ENCODE data around the gene SYTL3.

Gene SYTL3

DNA sequence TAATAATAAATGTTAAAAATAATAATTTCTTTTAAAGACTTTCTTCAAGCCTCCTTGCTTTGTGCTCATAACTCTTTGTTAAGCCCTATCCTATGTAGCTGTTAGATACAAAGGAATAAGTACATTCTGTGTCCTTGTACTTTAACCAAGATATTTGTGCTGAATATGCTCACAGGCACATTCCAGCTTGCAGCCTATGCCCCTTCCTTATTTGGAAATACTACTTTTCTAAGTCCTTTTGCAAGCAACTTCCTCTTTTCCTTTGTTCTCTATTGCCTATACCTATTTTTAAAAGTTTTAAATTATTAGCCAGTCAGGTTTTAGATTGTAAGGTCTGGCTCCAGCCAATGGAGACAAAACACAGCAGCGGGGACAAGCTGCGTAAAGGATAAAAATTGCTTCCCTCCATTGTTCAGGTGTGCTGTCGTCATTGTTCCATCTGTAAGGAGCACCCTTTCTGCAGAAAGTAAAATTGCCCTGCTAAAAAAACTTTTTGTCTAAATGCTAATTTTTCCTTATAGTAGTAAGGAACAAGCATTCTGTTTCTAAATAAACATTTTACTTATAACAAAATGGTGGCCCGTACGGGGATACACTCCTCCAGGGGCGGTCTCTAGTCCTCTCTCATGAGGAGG is 80.2 kb downstream of the SYTL3 start:
- Histone ChIP-seq H3K27me3 (ENCODE audit: control insufficient read depth, insufficient read depth, low read length) (no peaks in the 10 kb centered on the region), H3K36me3 (ENCODE audit: control insufficient read depth, low read depth, low read length) (no peaks in the 10 kb centered on the region), H3K4me1 (ENCODE audit: control insufficient read depth, low read depth, low read length) (no peaks in the 10 kb centered on the region), H3K9me3 (ENCODE audit: control insufficient read depth, low read depth, low read length) (no peaks in the 10 kb centered on the region), H3K27ac (ENCODE audit: low read length) (no peak overlapping the region), H3K9ac (ENCODE audit: low read length) (no peak overlapping the region), H3K4me3 (ENCODE audit: low read length) (no peak overlapping the region)

DNA sequence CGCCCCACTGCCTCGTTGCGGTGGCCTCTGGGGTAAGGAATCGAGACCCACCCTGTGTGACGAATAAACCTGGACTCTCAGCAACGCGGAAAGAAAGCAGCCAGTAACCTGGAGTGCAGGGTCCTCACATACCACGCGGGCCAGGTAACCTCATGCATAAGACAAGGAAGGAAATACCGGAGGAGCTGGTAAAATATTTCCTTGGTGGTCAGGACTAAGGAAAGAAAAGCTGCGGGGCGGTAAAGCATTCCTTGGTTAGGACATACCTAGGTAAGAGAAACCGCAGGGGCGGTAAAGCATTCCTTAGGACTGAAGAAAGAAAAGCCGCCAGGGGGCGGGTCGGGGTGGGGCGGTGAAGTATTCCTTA is 80.7 kb downstream of the SYTL3 start:
- no peaks in the 10 kb centered on the region for H3K4me1 ChIP-seq (ENCODE audit: control insufficient read depth, low read depth, low read length)
- H3K27me3 ChIP-seq (ENCODE audit: control insufficient read depth, insufficient read depth, low read length): no peaks in the 10 kb centered on the region
- H3K36me3 ChIP-seq (ENCODE audit: control insufficient read depth, low read depth, low read length): no peaks in the 10 kb centered on the region
- no peak overlapping the region for H3K4me3 ChIP-seq (ENCODE audit: low read length)
- no peak overlapping the region for H3K9ac ChIP-seq (ENCODE audit: low read length)
- no peak overlapping the region for H3K27ac ChIP-seq (ENCODE audit: low read length)
- H3K9me3 ChIP-seq (ENCODE audit: control insufficient read depth, low read depth, low read length): no peaks in the 10 kb centered on the region

DNA sequence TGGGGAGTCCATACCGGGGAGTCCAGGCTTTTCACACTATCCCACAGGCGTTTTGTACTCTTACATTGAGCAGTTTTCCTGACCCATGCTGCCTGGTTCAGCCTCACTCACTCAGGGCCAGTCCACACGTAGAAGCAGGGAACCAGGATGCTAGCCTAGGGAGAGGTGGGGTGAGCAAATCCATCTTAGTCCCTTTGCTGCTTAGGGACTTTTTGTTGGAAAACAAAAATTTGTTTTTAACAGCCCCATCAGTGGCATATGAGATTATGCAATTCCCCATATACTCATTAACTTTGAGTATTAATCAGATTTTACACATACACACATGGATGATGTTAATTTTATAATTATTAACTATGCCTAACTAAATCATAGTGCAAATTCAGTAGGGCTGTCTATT is 85.2 kb downstream of the SYTL3 start:
- Histone ChIP-seq H3K36me3 (ENCODE audit: control insufficient read depth, low read depth, low read length) (no peaks in the 10 kb centered on the region), H3K9me3 (ENCODE audit: control insufficient read depth, low read depth, low read length) (no peaks in the 10 kb centered on the region), H3K27me3 (ENCODE audit: control insufficient read depth, insufficient read depth, low read length) (no peaks in the 10 kb centered on the region), H3K27ac (ENCODE audit: low read length) (no peak overlapping the region), H3K9ac (ENCODE audit: low read length) (no peak overlapping the region), H3K4me3 (ENCODE audit: low read length) (no peak overlapping the region), H3K4me1 (ENCODE audit: control insufficient read depth, low read depth, low read length) (no peaks in the 10 kb centered on the region)

DNA sequence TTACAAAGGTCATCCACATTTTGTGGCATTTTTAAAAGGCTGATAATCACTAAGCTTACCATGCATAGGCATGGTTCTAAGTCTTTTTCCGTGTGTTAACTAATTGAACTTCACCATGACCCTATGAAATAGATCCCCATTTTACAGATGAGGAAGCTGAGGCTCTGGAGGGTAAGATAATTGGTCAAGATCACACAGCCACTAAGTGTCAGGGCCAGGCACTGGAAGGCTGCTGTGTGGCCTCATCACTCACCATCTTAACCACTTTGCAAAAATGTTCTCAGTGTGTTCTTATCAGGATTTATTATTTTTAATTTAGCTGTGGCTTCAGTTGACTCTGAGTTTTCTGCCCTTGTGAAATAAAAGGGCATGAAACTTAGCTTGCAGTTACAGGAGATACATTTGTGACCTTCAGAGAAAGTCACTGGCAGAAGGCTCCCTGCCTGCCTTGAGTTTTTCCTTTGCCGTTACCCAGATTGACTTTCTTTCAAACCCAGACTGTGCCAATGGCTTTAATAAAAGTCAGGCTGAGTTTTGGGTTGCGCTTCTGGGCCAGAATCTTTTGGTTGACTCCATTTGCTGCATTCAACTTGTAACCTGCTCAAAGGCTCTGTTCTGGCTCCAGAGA is 87.3 kb downstream of the SYTL3 start:
- no peak overlapping the region for H3K4me3 ChIP-seq (ENCODE audit: low read length)
- H3K9ac ChIP-seq (ENCODE audit: low read length): no peak overlapping the region
- no peaks in the 10 kb centered on the region for H3K9me3 ChIP-seq (ENCODE audit: control insufficient read depth, low read depth, low read length)
- no peaks in the 10 kb centered on the region for H3K4me1 ChIP-seq (ENCODE audit: control insufficient read depth, low read depth, low read length)
- no peak overlapping the region for H3K27ac ChIP-seq (ENCODE audit: low read length)
- no peaks in the 10 kb centered on the region for H3K27me3 ChIP-seq (ENCODE audit: control insufficient read depth, insufficient read depth, low read length)
- no peaks in the 10 kb centered on the region for H3K36me3 ChIP-seq (ENCODE audit: control insufficient read depth, low read depth, low read length)

DNA sequence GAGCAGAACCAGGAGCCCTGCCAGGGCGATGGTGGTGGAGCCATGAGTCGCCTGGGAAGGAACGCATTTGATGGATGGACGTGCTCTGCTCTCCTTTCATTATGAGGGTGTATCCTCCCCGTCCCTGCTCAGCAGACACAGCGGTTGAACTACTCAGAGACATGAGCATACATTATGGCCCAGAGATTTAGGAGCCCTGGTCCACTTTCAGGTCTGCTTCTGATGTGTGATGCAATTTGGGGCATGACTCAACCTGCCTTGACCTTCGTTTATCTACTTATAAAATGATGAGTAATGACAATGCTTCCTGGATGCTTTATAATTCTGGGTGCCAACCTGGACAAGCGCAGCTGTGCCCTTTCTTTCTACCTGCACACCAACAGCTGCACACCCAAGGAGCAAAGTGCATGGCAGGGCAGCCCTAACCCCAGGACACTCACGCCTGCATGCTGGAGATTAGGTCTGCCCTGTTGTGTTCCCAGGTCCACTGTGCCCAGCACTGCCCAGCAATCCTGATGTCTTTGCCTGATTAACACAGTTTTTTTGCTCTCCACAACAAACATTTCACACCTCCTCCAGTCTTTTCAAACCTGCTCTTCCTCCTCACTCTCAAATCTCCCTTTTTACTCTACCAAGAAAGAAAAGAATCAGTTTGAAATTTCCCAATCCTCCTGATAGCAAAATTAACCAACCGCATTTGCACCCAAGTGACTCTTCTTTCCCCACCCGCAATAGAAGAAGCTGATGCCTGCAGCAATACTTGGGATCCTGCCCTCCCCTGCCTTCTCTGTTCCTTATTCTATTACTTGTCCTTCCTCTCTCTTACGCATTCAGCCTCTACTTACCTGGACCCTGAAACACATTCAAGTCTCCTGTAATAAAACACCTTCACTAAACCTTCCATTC is 88.1 kb downstream of the SYTL3 start:
- H3K9ac ChIP-seq (ENCODE audit: low read length): no peak overlapping the region
- no peak overlapping the region for H3K27ac ChIP-seq (ENCODE audit: low read length)
- H3K9me3 ChIP-seq (ENCODE audit: control insufficient read depth, low read depth, low read length): no peaks in the 10 kb centered on the region
- no peaks in the 10 kb centered on the region for H3K27me3 ChIP-seq (ENCODE audit: control insufficient read depth, insufficient read depth, low read length)
- no peaks in the 10 kb centered on the region for H3K36me3 ChIP-seq (ENCODE audit: control insufficient read depth, low read depth, low read length)
- no peaks in the 10 kb centered on the region for H3K4me1 ChIP-seq (ENCODE audit: control insufficient read depth, low read depth, low read length)
- no peak overlapping the region for H3K4me3 ChIP-seq (ENCODE audit: low read length)

DNA sequence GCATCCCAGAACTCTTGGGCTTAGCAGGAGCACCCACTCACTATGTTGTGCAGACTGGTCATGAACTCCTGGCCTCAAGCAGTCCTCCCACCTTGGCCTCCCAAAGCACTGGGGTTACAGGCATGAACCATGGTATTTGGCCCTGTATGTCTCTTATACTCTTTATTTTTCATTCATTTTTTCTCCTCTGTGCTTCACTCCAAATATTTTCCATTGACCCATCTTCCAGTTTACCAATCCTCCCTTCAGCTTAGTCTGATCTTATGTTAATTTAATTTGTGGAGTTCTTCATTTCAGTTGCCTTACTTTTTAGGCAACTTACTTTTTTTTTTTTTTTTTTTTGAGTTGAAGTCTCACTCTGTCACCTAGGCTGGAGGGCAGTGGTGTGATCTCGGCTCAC is 89.8 kb downstream of the SYTL3 start:
- Histone ChIP-seq H3K9me3 (ENCODE audit: control insufficient read depth, low read depth, low read length) (no peaks in the 10 kb centered on the region), H3K4me1 (ENCODE audit: control insufficient read depth, low read depth, low read length) (no peaks in the 10 kb centered on the region), H3K36me3 (ENCODE audit: control insufficient read depth, low read depth, low read length) (no peaks in the 10 kb centered on the region), H3K4me3 (ENCODE audit: low read length) (no peak overlapping the region), H3K27me3 (ENCODE audit: control insufficient read depth, insufficient read depth, low read length) (no peaks in the 10 kb centered on the region), H3K9ac (ENCODE audit: low read length) (no peak overlapping the region), H3K27ac (ENCODE audit: low read length) (no peak overlapping the region)

DNA sequence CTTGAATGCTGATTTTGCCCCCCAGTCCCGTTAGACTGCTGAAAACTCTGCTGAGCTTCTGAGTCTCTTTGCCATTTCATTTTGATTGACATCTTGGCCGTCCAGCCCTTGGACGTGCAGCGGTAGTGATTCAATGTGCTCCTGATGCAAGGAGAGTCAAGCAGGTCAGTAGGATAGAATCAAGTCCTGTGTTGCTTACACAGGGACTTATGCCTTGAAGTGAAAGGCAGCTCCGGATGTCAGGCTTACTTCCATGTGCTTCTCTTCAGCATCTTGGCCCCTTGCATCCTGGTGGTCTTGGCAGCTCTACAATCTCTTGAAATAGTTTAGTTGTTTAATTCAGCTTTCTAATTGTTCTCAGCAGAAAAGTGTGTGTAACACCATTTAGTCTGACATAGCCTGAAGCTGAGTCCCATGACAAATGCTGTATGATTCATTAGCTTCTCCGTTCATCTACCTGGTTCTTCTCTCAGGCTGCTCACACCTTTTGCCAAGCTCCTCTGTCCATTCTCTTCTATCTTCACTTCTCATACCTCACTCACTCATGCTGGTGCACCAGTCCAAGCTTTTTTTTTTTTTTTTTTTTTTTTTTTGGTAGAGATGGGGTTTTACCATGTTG is 93.3 kb downstream of the SYTL3 start:
- Histone ChIP-seq H3K27ac (ENCODE audit: low read length) (no peak overlapping the region), H3K27me3 (ENCODE audit: control insufficient read depth, insufficient read depth, low read length) (no peaks in the 10 kb centered on the region), H3K9ac (ENCODE audit: low read length) (no peak overlapping the region), H3K36me3 (ENCODE audit: control insufficient read depth, low read depth, low read length) (no peaks in the 10 kb centered on the region), H3K9me3 (ENCODE audit: control insufficient read depth, low read depth, low read length) (no peaks in the 10 kb centered on the region), H3K4me3 (ENCODE audit: low read length) (no peak overlapping the region), H3K4me1 (ENCODE audit: control insufficient read depth, low read depth, low read length) (no peaks in the 10 kb centered on the region)

DNA sequence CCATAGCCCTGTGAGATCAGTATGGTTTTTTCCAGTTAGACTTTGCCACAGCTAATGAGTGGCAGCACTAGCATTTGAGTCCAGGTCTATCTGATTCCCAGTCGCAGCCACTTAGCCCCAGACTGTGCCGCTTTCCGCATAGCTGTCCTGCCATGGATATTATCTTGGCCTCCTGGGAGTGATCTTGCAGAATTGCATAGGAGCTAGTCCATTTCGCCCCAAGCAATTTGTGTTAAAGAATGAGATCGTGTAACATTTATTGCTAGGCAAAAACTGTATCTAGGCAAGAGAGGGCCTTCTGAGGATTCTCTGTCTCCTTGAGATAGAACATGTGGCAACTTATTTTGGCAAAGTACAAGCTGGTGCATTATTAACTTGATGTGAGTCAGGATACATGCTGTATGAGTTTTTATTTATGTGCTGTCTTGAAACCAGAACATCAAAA is 95.2 kb downstream of the SYTL3 start:
- no peaks in the 10 kb centered on the region for H3K4me1 ChIP-seq (ENCODE audit: control insufficient read depth, low read depth, low read length)
- H3K4me3 ChIP-seq (ENCODE audit: low read length): no peak overlapping the region
- H3K36me3 ChIP-seq (ENCODE audit: control insufficient read depth, low read depth, low read length): no peaks in the 10 kb centered on the region
- no peak overlapping the region for H3K27ac ChIP-seq (ENCODE audit: low read length)
- H3K27me3 ChIP-seq (ENCODE audit: control insufficient read depth, insufficient read depth, low read length): no peaks in the 10 kb centered on the region
- no peaks in the 10 kb centered on the region for H3K9me3 ChIP-seq (ENCODE audit: control insufficient read depth, low read depth, low read length)
- no peak overlapping the region for H3K9ac ChIP-seq (ENCODE audit: low read length)

DNA sequence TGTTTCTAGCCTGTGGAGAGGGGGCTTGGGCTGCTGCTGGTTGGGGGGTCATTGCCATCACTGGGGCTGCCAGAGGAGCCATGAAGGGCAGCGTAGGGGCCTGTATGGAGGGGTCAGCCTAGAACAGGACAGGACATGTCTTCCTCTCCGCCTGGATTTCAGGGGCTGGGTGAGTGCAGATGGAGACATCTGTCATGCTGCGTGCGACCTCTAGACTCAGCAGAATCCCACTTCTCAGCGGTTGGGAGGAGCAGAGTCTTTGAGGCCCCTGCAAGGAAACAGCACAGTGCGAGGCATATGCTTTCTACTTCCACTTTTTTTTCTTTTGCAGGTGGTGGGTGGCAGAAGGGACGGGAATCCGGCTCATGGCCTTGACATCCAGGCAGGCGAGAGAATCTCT is 101.4 kb downstream of the SYTL3 start:
- H3K9me3 ChIP-seq (ENCODE audit: control insufficient read depth, low read depth, low read length): no peaks in the 10 kb centered on the region
- H3K4me3 ChIP-seq (ENCODE audit: low read length): no peak overlapping the region
- no peak overlapping the region for H3K9ac ChIP-seq (ENCODE audit: low read length)
- no peaks in the 10 kb centered on the region for H3K4me1 ChIP-seq (ENCODE audit: control insufficient read depth, low read depth, low read length)
- H3K27ac ChIP-seq (ENCODE audit: low read length): no peak overlapping the region
- H3K27me3 ChIP-seq (ENCODE audit: control insufficient read depth, insufficient read depth, low read length): no peaks in the 10 kb centered on the region
- H3K36me3 ChIP-seq (ENCODE audit: control insufficient read depth, low read depth, low read length): no peaks in the 10 kb centered on the region

DNA sequence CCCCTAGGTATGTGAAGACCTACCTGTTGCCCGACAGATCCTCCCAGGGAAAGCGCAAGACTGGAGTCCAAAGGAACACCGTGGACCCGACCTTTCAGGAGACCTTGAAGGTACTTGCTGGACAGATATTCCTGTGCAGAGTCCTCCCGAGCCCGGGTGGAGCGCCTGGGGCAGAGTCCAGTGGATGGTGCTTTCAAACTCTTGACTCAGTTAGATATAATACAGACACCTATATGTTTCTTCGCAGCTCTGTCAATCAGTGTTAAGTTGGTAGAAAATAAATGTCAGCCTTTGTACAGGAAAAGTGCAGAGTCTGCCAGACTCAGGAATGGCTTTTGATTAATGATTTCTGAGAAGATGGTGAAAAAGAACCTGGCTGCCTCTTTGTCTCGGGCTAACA is 102.1 kb downstream of the SYTL3 start:
- Histone ChIP-seq H3K36me3 (ENCODE audit: control insufficient read depth, low read depth, low read length) (no peaks in the 10 kb centered on the region), H3K27me3 (ENCODE audit: control insufficient read depth, insufficient read depth, low read length) (no peaks in the 10 kb centered on the region), H3K9ac (ENCODE audit: low read length) (no peak overlapping the region), H3K4me1 (ENCODE audit: control insufficient read depth, low read depth, low read length) (no peaks in the 10 kb centered on the region), H3K9me3 (ENCODE audit: control insufficient read depth, low read depth, low read length) (no peaks in the 10 kb centered on the region), H3K4me3 (ENCODE audit: low read length) (no peak overlapping the region), H3K27ac (ENCODE audit: low read length) (no peak overlapping the region)

DNA sequence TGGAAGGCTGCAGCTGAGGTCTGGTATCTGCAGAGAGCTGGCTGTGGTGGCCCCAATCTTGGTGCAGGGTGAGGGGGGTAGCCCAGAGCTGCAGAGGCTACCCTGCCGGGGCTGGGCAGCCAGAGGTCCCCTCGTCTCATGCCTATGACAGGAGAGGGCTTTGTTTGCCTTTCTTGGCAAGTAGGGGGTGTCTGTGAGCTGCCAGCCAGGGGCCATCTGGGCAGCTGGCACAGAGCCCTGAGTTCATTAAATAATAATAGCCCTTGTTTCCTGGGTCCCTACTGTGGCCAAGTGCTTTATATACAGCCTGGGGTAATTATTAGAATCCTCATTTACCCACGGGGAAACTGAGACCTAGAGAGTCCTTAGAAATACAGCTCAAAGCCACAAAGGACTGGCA is 102.8 kb downstream of the SYTL3 start:
- Histone ChIP-seq H3K36me3 (ENCODE audit: control insufficient read depth, low read depth, low read length) (no peaks in the 10 kb centered on the region), H3K27ac (ENCODE audit: low read length) (no peak overlapping the region), H3K27me3 (ENCODE audit: control insufficient read depth, insufficient read depth, low read length) (no peaks in the 10 kb centered on the region), H3K4me1 (ENCODE audit: control insufficient read depth, low read depth, low read length) (peaks cover 2% of the 10 kb centered on the region), H3K4me3 (ENCODE audit: low read length) (no peak overlapping the region), H3K9me3 (ENCODE audit: control insufficient read depth, low read depth, low read length) (no peaks in the 10 kb centered on the region), H3K9ac (ENCODE audit: low read length) (no peak overlapping the region)
